Airway epithelial cell (primary cell): Measurements from ENCODE around the gene SEMA4G. TPM values are rescaled to one million over a fixed set of nuclear protein-coding genes. Genes with fewer than 3 reads are reported as not detected.

Source experiments
- total RNA-seq: library from RNA; depleted of rRNA; stranded (reverse); fragments of >200 nt; gene quantifications from 2 replicates; pipeline ENCODE4 v1.2.3, GENCODE V29; 2015

SEMA4G gene
- 1.2 and 1.9 TPM in 2 replicates for total RNA-seq

GRCh38 chr10:100969187-100970075 is at the start of gene SEMA4G:
Gene SEMA4G (plus strand): TSS chr10:100969504. CDS start chr10:100972913, 3,409 bp downstream.

GRCh38 chr10:100986952-100987684 is 17.8 kb downstream of the SEMA4G start, which contains the start of the genes MRPL43 and TWNK:
Gene MRPL43 (minus strand): TSS chr10:100987497. CDS start chr10:100987443, 54 bp downstream.
Gene TWNK (plus strand): TSS chr10:100987543. CDS start chr10:100988211, 668 bp downstream.

GRCh38 chr10:100999742-101000126 is 30.4 kb downstream of the SEMA4G start, which contains the start of gene LZTS2:
Gene LZTS2 (plus strand): TSS chr10:100999808. CDS start chr10:101002539, 2,731 bp downstream.

Other genes with a start within 250 kb of the SEMA4G start
- not detected in 2 replicates for gene PAX2, start 223.9 kb upstream of the SEMA4G start, total RNA-seq
- 8.1 and 9.4 TPM in 2 replicates for gene SLF2, start 56.5 kb upstream of the SEMA4G start, total RNA-seq
- gene MRPL43, start 18.0 kb downstream of the SEMA4G start, total RNA-seq: 100 and 112 TPM in 2 replicates
- gene TWNK, start 18.0 kb downstream of the SEMA4G start, total RNA-seq: 6.4 and 10.1 TPM in 2 replicates
- 42.8 and 61.3 TPM in 2 replicates for gene LZTS2, start 30.3 kb downstream of the SEMA4G start, total RNA-seq
- gene PDZD7, start 61.6 kb downstream of the SEMA4G start, total RNA-seq: 0.88 and 1.2 TPM in 2 replicates
- 25.0 and 37.0 TPM in 2 replicates for gene SFXN3, start 61.7 kb downstream of the SEMA4G start, total RNA-seq
- gene KAZALD1, start 92.5 kb downstream of the SEMA4G start, total RNA-seq: 3.3 and 3.8 TPM in 2 replicates
- 0.65 and 2.2 TPM in 2 replicates for gene TLX1, start 161.8 kb downstream of the SEMA4G start, total RNA-seq